ENCODE data around the gene DHX38. TPM values are rescaled to one million over a fixed set of nuclear protein-coding genes. Genes with fewer than 3 reads are reported as not detected.
A peak's percentile ranks its signal among the peaks of the same experiment; 100 is the strongest.

Gene DHX38
- total and polyA plus RNA-seq, 4 donors, result 29.1 to 69.7 (median 59.9) TPM

GRCh38 chr16:72112452-72112792, 18.8 kb downstream of the DHX38 start:
- 95% methylated on average over 14 of the region's 15 CpGs for WGBS (ENCODE audit: insufficient coverage)
- Histone ChIP-seq H3K36me3 (ENCODE audit: control insufficient read depth, insufficient read depth, low read length) (peaks cover 61% of the 10 kb centered on the region), H3K4me1 (ENCODE audit: control insufficient read depth, insufficient read depth, low read length) (no peaks in the 10 kb centered on the region), H3K9me3 (ENCODE audit: control insufficient read depth, insufficient read depth, low read length) (no peaks in the 10 kb centered on the region), H3K27ac (ENCODE audit: low read depth, low read length) (no peak overlapping the region), H3K27me3 (ENCODE audit: control insufficient read depth, insufficient read depth, low read length) (no peaks in the 10 kb centered on the region), H3K4me3 (ENCODE audit: low read depth, low read length) (no peak overlapping the region)
- no peak for DNase-seq (ENCODE audit: low read depth in 4 of 6, low spot score in 6 of 6)

DNA sequence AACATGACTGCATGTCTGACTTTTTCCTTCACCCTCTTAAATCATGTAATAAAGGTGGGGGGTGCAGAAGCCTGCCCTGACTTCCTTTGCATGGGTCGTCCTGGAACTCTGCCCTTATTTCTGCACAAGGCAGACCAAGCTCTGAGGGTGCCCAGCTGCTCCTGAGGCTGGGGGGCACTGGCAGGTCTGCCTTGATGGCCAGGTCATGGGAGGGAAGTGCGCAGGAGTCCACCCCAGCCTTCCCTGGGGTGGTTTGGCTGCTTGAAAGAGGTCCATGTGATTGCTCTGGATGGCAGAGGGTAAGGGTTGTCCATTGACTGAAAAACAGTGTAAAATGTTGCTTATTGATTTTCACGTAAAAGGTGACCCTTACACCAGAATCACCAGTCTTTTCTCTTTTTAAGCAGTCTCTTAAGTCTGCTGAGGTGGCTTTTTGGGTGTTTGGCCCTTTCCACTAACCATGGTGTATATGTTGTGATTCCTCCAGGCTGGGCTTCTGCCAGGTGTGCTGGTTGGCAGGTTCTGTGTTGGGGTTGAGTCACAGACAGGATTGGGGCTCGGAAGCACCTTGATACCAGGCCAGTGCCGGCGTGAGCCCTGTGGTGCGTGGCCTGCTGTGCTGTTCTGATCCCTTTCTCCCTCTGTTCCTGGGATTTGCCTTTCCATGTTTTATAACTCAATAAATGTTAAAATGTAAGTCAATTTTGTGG, 19.4 kb downstream of the DHX38 start:
- H3K4me3 ChIP-seq (ENCODE audit: low read depth, low read length), result no peak overlapping the region
- H3K9me3 ChIP-seq (ENCODE audit: control insufficient read depth, insufficient read depth, low read length), result no peaks in the 10 kb centered on the region
- DNase-seq (ENCODE audit: low read depth in 4 of 6, low spot score in 6 of 6), result no peak
- 90% methylated on average over 3 of the region's 7 CpGs for WGBS (ENCODE audit: insufficient coverage)
- H3K4me1 ChIP-seq (ENCODE audit: control insufficient read depth, insufficient read depth, low read length), result no peaks in the 10 kb centered on the region
- no peaks in the 10 kb centered on the region for H3K27me3 ChIP-seq (ENCODE audit: control insufficient read depth, insufficient read depth, low read length)
- H3K27ac ChIP-seq (ENCODE audit: low read depth, low read length), result no peak overlapping the region
- H3K36me3 ChIP-seq (ENCODE audit: control insufficient read depth, insufficient read depth, low read length), result peaks cover 55% of the 10 kb centered on the region

- peaks cover 49% of the 10 kb centered on the region for H3K36me3 ChIP-seq (ENCODE audit: control insufficient read depth, insufficient read depth, low read length)
- no peak overlapping the region for H3K4me3 ChIP-seq (ENCODE audit: low read depth, low read length)
- H3K27me3 ChIP-seq (ENCODE audit: control insufficient read depth, insufficient read depth, low read length), result no peaks in the 10 kb centered on the region
- H3K4me1 ChIP-seq (ENCODE audit: control insufficient read depth, insufficient read depth, low read length), result no peaks in the 10 kb centered on the region
- DNase-seq (ENCODE audit: low read depth in 4 of 6, low spot score in 6 of 6), result no peak
- H3K27ac ChIP-seq (ENCODE audit: low read depth, low read length), result no peak overlapping the region
- no peaks in the 10 kb centered on the region for H3K9me3 ChIP-seq (ENCODE audit: control insufficient read depth, insufficient read depth, low read length)
Observed at GRCh38 chr16:72113616-72113945, 19.9 kb downstream of the DHX38 start.

GRCh38 chr16:72120026-72120425, 26.4 kb downstream of the DHX38 start:
- Histone ChIP-seq H3K27me3 (ENCODE audit: control insufficient read depth, insufficient read depth, low read length) (no peaks in the 10 kb centered on the region), H3K4me1 (ENCODE audit: control insufficient read depth, insufficient read depth, low read length) (peaks cover 7% of the 10 kb centered on the region), H3K27ac (ENCODE audit: low read depth, low read length) (no peak overlapping the region), H3K4me3 (ENCODE audit: low read depth, low read length) (no peak overlapping the region), H3K9me3 (ENCODE audit: control insufficient read depth, insufficient read depth, low read length) (no peaks in the 10 kb centered on the region), H3K36me3 (ENCODE audit: control insufficient read depth, insufficient read depth, low read length) (no peaks in the 10 kb centered on the region)
- no peak for DNase-seq (ENCODE audit: low read depth in 4 of 6, low spot score in 6 of 6)
- WGBS (ENCODE audit: insufficient coverage), result 85% methylated on average over 3 of the region's 5 CpGs

DNA sequence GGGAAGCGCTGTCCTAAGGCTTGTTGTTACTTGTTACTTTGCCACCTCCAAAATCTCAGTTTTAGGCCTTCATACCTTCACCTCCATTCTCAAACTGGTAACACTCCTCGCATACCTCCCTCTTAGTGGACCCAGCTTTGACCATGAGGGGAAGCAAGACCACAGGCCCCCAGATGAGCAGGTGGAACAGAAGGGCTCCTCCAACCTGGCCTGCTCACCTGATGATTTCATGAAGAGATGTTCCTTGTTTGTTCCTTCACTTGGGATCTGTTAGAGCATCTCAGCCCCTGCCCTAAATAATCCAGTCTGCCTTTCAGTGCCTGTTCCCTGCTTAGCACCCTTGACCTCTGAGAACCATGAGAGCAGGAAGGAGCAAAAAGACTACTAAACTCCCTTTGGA, 28.7 kb downstream of the DHX38 start:
- Histone ChIP-seq H3K9me3 (ENCODE audit: control insufficient read depth, insufficient read depth, low read length) (no peaks in the 10 kb centered on the region), H3K27ac (ENCODE audit: low read depth, low read length) (no peak overlapping the region), H3K4me1 (ENCODE audit: control insufficient read depth, insufficient read depth, low read length) (peaks cover 16% of the 10 kb centered on the region), H3K27me3 (ENCODE audit: control insufficient read depth, insufficient read depth, low read length) (no peaks in the 10 kb centered on the region), H3K36me3 (ENCODE audit: control insufficient read depth, insufficient read depth, low read length) (no peaks in the 10 kb centered on the region), H3K4me3 (ENCODE audit: low read depth, low read length) (no peak overlapping the region)
- 100% methylated on average over 2 of the region's 2 CpGs for WGBS (ENCODE audit: insufficient coverage)
- DNase-seq (ENCODE audit: low read depth in 4 of 6, low spot score in 6 of 6), result no peak

- Histone ChIP-seq H3K4me1 (ENCODE audit: control insufficient read depth, insufficient read depth, low read length) (peaks cover 16% of the 10 kb centered on the region), H3K4me3 (ENCODE audit: low read depth, low read length) (no peak overlapping the region), H3K27me3 (ENCODE audit: control insufficient read depth, insufficient read depth, low read length) (no peaks in the 10 kb centered on the region), H3K9me3 (ENCODE audit: control insufficient read depth, insufficient read depth, low read length) (peaks cover 2% of the 10 kb centered on the region), H3K36me3 (ENCODE audit: control insufficient read depth, insufficient read depth, low read length) (no peaks in the 10 kb centered on the region), H3K27ac (ENCODE audit: low read depth, low read length) (no peak overlapping the region)
- WGBS (ENCODE audit: insufficient coverage), result 86% methylated on average over 10 of the region's 11 CpGs
- no peak for DNase-seq (ENCODE audit: low read depth in 4 of 6, low spot score in 6 of 6)
Observed at GRCh38 chr16:72122916-72123315, 29.3 kb downstream of the DHX38 start.

DNA sequence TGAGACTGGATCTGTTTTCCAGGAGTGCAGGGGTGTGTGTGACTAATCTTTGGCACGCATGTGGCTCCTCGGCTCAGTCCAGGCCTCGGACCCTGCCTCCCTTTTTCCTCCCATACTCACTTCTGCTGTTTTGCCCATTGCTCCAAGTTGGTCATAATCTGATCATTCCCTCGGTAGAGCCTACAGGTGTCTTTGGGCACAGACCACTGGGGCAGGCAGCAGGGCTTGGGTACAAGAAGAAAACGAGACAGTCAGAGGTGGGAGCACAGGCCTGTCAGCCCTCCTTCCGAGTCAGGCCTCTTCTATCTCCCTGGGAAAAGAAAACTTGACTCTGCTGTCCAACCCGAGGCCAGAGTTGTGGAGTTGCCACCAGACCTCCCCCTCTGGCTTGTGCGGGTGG, 29.8 kb downstream of the DHX38 start:
- 94% methylated on average over 8 of the region's 8 CpGs for WGBS (ENCODE audit: insufficient coverage)
- Histone ChIP-seq H3K27me3 (ENCODE audit: control insufficient read depth, insufficient read depth, low read length) (no peaks in the 10 kb centered on the region), H3K36me3 (ENCODE audit: control insufficient read depth, insufficient read depth, low read length) (no peaks in the 10 kb centered on the region), H3K4me3 (ENCODE audit: low read depth, low read length) (no peak overlapping the region), H3K27ac (ENCODE audit: low read depth, low read length) (no peak overlapping the region), H3K9me3 (ENCODE audit: control insufficient read depth, insufficient read depth, low read length) (peaks cover 2% of the 10 kb centered on the region), H3K4me1 (ENCODE audit: control insufficient read depth, insufficient read depth, low read length) (peaks cover 16% of the 10 kb centered on the region)
- DNase-seq (ENCODE audit: low read depth in 4 of 6, low spot score in 6 of 6), result no peak

DNA sequence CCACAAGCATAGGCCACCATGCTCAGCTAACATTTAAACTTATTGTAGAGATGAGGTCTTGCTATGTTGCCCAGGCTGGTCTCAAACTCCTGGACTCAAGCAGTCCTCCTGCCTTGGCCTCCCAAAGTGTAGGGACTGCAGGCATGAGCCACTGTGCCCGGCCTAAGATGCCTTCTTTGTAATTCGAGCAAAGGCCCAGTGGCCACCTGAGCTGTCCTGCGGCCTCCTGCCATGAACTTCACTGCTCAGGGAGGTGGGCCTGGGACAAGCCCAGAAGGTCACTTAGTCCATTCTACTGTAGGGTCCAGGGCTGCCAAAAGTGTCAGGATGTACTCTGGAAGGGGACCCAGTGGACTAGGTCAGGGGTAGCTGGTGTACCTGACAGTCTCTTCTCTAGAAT, 30.5 kb downstream of the DHX38 start:
- WGBS (ENCODE audit: insufficient coverage), result 97% methylated on average over 3 of the region's 3 CpGs
- DNase-seq (ENCODE audit: low read depth in 4 of 6, low spot score in 6 of 6), result no peak
- no peaks in the 10 kb centered on the region for H3K36me3 ChIP-seq (ENCODE audit: control insufficient read depth, insufficient read depth, low read length)
- H3K4me3 ChIP-seq (ENCODE audit: low read depth, low read length), result no peak overlapping the region
- no peak overlapping the region for H3K27ac ChIP-seq (ENCODE audit: low read depth, low read length)
- H3K4me1 ChIP-seq (ENCODE audit: control insufficient read depth, insufficient read depth, low read length), result peaks cover 16% of the 10 kb centered on the region
- H3K9me3 ChIP-seq (ENCODE audit: control insufficient read depth, insufficient read depth, low read length), result peaks cover 2% of the 10 kb centered on the region
- no peaks in the 10 kb centered on the region for H3K27me3 ChIP-seq (ENCODE audit: control insufficient read depth, insufficient read depth, low read length)

DNA sequence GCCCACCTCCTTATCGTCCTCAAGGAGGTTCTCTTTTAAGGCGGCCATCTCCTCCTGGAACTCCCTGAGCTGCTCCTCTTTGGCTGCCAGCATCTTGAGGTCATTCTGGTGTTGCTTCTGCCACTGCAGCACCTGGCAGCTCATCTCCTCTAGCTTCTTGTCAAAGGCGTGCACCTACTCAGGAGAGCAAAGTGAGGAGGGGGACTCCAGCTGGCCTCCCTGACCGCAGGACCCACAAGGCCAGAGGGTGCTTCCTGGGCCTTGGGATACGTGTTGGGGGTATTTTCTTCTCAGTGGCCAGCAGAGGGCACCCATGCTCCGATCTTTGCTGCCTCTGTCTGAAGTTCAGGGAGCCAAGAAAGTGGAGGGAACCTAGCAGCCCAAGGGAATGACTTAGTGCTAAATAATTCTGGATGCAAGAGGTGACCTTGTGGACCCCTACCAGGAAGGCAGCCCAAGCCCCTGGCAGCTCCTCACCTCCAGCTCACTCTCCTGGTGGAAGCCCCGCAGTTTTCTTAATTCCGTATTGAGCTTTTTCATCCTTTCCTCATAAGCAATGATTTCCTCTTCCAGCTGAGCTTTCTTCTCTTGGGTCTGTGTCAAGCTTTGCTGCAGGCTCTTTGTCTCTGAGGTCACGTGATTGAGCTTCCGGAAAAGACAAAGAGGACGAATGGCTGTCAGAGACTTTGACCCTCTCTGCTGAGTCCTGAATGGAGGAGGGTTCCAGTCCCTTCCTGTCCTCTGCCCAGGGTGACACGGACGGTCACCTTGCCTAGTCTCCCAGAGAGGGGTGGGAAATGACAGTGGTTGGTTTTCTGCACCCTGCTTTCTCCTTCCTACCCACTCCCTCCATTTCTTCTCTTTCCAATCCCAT, 31.4 kb downstream of the DHX38 start:
- Histone ChIP-seq H3K9me3 (ENCODE audit: control insufficient read depth, insufficient read depth, low read length) (peaks cover 2% of the 10 kb centered on the region), H3K4me3 (ENCODE audit: low read depth, low read length) (no peak overlapping the region), H3K36me3 (ENCODE audit: control insufficient read depth, insufficient read depth, low read length) (no peaks in the 10 kb centered on the region), H3K4me1 (ENCODE audit: control insufficient read depth, insufficient read depth, low read length) (peaks cover 16% of the 10 kb centered on the region), H3K27me3 (ENCODE audit: control insufficient read depth, insufficient read depth, low read length) (no peaks in the 10 kb centered on the region), H3K27ac (ENCODE audit: low read depth, low read length) (no peak overlapping the region)
- WGBS (ENCODE audit: insufficient coverage), result 32% methylated on average over 10 of the region's 13 CpGs
- DNase-seq (ENCODE audit: low read depth in 4 of 6, low spot score in 6 of 6), result peak; percentile 38 to 94 (median 62)

All from spinal cord (tissue), 10 donors.